ENCODE data around the gene CD300LD.
"Not testable (repeated sequence)": the region's sequence is repeated elsewhere in the genome, so short reads cannot be mapped to it uniquely, and the experiment has no call there.

DNA sequence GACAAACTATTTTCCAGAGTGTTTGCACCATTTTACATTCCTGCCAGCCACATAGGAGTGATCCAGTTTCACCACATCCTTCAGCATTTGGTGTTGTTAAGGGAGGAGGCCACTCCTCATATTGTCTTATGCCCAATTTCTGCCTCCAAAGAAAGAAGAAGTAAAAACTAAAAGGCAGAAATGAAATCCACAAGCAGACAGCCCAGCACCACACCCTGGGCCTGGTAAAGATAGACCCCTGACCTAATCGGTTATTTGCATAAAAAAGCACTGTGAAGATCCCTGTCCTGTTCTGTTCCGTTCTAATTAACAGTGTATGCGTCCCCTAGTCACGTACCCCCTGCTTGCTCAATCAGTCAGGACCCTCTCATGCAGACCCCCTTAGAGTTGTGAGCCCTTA lies 33.7 kb downstream of the CD300LD start:
- not testable (repeated sequence) for TF ChIP-seq POLR2AphosphoS5 (IDR thresholded peaks at IDR 0.05); CTCF (IDR thresholded peaks at IDR 0.05 in 8 of 11, conservative IDR thresholded peaks at IDR 0.05 in 3 of 11); POLR2A (IDR thresholded peaks at IDR 0.05)

Measured in spleen (tissue), 7 donors.